C4-2B (cell line): ENCODE measurements around the gene BLACAT1.

Source experiments
- ZFX ChIP-seq: fragments of 450-650 bp; IDR thresholded peaks from 2 replicates; pipeline ENCODE4 v1.6.1; 2017
- TF ChIP-seq, protein P1 (sequence below): fragments of 450-650 bp; conservative IDR thresholded peaks from 2 replicates; pipeline ENCODE4 v1.5.1; 2017; ENCODE audit warnings: mild to moderate bottlenecking

- TF ChIP-seq, protein P1, sequence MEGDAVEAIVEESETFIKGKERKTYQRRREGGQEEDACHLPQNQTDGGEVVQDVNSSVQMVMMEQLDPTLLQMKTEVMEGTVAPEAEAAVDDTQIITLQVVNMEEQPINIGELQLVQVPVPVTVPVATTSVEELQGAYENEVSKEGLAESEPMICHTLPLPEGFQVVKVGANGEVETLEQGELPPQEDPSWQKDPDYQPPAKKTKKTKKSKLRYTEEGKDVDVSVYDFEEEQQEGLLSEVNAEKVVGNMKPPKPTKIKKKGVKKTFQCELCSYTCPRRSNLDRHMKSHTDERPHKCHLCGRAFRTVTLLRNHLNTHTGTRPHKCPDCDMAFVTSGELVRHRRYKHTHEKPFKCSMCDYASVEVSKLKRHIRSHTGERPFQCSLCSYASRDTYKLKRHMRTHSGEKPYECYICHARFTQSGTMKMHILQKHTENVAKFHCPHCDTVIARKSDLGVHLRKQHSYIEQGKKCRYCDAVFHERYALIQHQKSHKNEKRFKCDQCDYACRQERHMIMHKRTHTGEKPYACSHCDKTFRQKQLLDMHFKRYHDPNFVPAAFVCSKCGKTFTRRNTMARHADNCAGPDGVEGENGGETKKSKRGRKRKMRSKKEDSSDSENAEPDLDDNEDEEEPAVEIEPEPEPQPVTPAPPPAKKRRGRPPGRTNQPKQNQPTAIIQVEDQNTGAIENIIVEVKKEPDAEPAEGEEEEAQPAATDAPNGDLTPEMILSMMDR = no peak
- TF ChIP-seq ZFX = no peak
These were observed 20.8 kb upstream of the BLACAT1 start for GRCh38 chr1:205476648-205477047.
